Head of caudate nucleus (tissue), 42 donors: ENCODE data around the gene BAIAP2L1.
"Not testable (repeated sequence)": the region's sequence is repeated elsewhere in the genome, so short reads cannot be mapped to it uniquely, and the experiment has no call there.

Experiments used
- DNase-seq, 42 donors: peaks; one replicate each; pipeline versions ENCODE4 v3.0.0 to v3.0.0-alpha.2; 2020 to 2021; ENCODE audit warnings: mixed read lengths in 7 of 42
- intact Hi-C: fragments of 100-400 bp; cut with DNase I; formaldehyde crosslinking; loops from one replicate; pipeline ENCODE4 v1.15.0; 2022

Gene BAIAP2L1

DNA sequence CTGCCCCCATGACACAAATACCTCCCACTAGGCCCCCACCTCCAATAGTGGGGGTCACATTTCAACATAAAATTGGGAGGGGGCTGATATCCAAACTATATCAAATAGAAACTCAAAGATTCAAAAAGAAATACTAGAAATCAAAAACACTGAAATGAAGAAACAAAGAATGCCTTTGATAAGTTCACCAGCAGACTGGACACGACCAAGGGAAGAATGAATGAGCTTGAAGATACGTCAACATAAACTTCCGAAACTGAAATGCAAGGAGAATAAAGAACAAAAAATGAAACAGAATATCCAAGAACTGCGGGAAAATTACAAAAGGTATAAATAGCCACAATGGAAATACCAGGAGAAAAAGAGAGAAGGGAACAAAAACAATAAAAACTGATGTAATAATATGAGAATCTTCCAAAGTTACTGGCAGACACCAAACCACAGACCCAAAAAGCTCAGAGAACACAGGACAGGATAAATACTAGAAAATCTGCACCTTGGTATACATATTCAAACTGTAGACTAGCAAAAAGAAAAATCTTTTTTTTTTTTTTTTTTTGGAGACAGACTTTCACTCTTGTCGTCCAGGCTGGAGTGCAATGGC, 69.9 kb downstream of the BAIAP2L1 start:
- intact Hi-C loops = no loop called here

DNA sequence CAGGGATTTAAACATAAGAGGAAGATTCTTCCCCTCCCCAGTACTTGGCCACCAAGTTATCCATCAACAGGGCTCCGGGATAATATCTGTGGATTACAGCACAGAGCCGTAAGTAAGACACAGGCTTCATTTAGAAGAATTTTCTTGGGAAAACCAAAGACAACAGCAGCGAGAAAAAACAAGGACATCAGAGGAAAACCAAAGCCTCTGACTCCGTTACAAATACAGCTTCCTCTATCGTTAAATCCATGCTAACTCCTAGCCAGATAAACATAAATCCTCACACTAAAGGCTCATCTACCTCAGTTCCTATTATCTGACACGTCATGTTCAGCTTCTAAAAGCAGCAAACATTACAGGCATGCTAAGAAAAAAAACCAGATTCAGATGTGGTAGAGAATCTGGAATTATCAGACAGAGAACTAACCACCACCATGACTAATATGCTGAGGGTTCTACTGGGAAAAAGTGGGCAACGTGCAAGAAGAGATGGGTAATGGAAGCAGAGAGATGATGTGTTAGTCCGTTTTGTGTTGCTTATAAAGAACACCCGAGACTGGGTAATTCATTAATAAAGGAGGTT, 71.0 kb downstream of the BAIAP2L1 start:
- no peak for DNase-seq
- intact Hi-C loops = no loop called here

More for the DNA sequence above, 69.9 kb downstream of the BAIAP2L1 start:
- DNase-seq = peak in 1 of 42 donors; percentile 1

DNA sequence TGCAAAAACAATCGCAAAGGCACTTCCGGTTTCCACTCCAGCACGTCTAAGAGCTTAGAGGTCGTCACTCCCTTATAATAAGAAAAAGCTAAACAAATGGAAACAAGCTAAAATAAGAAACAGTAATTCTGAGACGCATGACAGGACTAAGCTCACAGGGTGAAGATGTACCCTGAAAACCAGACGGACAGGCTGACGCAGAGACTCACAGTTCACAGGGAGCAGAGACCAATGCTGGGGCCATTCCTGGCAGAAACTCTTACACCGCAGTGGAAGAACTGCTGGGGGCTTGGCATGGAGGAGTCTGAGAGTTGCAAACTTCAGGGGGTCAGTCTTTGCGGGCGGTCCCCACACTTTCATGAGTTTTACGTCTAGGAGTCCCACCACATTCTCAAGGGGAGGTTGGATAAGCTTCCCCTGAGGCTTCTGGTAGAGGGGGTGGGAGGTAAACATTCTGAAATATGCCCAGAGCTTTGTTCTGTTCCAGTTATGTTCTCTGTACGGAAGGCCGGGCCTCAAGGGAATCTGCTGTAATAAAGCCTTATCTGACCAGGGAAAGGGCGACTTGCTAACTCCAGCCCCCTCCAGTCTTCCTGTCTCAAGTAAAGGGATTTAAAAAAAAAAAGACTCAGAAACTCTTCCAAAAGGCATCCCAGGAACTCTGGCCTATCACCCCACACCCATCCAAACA, 71.6 kb downstream of the BAIAP2L1 start:
- intact Hi-C loops = no loop called here
- peak in 1 of 42 donors; percentile 9 for DNase-seq

- intact Hi-C loops = no loop called here
- DNase-seq = peak in 29 of 42 donors; percentile 7 to 80 (median 49)
Measured at GRCh38 chr7:98324782-98325181, 76.1 kb downstream of the BAIAP2L1 start.

- intact Hi-C loops = no loop called here
- peak in 7 of 42 donors; percentile 6 to 22 (median 15) for DNase-seq
Measured at GRCh38 chr7:98323597-98324322, 77.1 kb downstream of the BAIAP2L1 start.

GRCh38 chr7:98322331-98323270, 78.3 kb downstream of the BAIAP2L1 start:
- intact Hi-C loops = no loop called here
- DNase-seq = peak in 13 of 42 donors; percentile 1 to 56 (median 31)

GRCh38 chr7:98321301-98321700, 79.6 kb downstream of the BAIAP2L1 start:
- peak in 1 of 42 donors; percentile 17 for DNase-seq
- intact Hi-C loops = no loop called here

DNA sequence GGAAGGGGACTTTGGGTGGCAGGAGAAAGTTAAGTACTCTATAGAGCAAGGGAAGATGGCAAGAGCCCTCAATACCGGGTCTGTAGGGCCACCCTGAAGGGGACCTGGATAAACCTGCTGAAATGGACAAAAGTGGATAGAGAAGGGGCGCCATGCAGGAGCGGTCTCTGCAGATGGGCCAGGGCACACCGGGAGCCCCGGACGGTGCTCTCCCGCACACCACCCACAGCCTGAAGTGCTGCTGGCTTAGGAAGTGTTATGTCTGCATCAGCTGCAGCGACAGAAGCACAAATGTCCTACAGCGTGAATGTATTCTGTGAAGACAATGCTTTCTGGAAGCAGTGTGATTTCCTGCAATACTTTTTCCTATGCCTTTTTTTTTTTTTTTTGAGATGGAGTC, 81.7 kb downstream of the BAIAP2L1 start:
- intact Hi-C loops = no loop called here
- no peak for DNase-seq

GRCh38 chr7:98317366-98318040, 83.4 kb downstream of the BAIAP2L1 start:
- DNase-seq = peak in 1 of 42 donors; percentile 18
- intact Hi-C loops = no loop called here

DNA sequence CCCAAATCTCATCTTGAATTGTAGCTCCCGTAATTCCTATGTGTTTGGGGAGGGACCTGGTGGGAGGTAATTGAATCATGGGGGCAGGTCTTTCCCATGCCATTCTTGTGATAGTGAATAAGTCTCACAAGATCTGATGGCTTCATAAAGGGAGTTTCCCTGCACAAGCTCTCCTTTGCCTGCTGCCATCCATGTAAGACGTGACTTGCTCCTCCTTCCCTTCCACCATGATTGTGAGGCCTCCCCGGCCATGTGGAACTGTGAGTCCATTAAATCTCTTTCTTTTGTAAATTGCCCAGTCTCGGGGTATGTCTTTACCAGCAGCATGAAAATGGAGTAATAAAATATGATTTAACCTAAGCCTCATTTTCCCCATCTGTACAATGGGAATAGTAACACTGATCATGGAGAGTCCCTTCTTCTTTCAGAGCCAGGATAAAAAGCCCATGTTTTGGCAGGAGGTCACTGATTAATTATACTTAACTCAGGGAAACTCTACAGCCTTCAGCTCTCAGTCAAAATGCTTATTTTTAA, 84.8 kb downstream of the BAIAP2L1 start:
- intact Hi-C loops, DNase-seq: not testable (repeated sequence)

- intact Hi-C loops = no loop called here
- no peak for DNase-seq
Measured at GRCh38 chr7:98315318-98315993, 85.4 kb downstream of the BAIAP2L1 start.

DNA sequence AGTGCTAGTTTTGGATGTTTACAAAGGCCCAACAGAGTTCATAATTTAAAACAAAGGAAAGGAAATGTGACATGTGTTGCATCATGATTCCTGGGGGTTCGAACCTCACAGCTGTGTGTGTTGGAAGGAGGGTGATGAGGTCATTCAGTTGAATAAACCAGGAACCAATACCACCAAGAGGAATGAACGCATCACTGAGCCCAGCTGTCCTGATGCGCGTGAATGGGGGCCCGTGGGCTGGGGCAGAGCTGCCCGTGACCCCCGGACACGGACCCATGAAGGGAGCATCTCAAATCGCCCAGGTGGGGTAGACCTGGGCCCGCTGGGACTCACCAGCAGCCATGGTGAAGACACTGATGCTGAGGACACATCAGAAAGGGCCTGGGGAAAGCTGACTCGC, 86.4 kb downstream of the BAIAP2L1 start:
- peak in 1 of 42 donors; percentile 18 for DNase-seq
- intact Hi-C loops = no loop called here

- DNase-seq = no peak
- intact Hi-C loops = no loop called here
Measured at GRCh38 chr7:98312201-98312600, 88.7 kb downstream of the BAIAP2L1 start.

DNA sequence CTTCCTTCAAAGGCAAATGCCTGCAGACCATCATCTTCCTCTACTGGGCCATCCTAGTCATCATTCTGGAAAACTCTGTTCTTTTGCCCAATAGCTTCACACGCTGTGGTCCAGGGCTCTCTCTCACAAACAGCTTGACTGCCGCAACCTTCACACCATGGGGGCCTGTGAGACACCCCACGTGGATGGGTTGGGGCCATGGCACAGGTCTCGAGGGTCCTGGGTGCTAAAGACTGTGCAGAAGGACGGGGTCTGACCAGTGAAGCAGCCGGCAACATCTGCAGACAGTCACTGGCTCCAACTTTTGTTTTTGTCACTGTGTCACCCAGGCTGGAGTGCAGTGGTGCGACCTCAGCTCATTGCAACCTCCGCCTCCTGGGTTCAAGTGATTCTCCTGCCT, 91.3 kb downstream of the BAIAP2L1 start:
- no peak for DNase-seq
- intact Hi-C loops = no loop called here

DNA sequence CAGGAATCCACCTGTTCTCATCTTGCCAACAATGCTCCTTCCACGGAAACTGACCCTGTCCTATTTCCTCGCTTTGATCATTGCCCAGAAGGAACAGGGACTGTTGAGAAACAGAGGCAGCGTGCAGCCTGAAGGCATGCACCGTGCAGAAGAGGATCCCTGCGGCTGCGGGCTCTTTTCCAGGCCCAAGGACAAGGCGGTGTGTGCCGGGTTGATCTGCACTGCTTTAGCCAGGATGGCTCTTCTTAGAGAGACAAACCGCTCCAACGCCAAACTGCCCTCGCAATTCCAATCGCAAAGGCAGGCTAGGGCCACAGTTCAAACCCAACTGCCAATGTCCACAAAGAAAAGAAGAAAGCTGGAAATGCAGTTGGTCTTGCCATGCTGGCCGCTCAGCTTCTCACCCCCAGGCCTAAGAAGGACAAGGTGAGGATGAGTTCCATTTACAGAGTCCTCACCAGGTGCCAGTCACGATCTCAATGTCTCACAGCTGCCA, 92.9 kb downstream of the BAIAP2L1 start:
- intact Hi-C loops = no loop called here
- no peak for DNase-seq

DNA sequence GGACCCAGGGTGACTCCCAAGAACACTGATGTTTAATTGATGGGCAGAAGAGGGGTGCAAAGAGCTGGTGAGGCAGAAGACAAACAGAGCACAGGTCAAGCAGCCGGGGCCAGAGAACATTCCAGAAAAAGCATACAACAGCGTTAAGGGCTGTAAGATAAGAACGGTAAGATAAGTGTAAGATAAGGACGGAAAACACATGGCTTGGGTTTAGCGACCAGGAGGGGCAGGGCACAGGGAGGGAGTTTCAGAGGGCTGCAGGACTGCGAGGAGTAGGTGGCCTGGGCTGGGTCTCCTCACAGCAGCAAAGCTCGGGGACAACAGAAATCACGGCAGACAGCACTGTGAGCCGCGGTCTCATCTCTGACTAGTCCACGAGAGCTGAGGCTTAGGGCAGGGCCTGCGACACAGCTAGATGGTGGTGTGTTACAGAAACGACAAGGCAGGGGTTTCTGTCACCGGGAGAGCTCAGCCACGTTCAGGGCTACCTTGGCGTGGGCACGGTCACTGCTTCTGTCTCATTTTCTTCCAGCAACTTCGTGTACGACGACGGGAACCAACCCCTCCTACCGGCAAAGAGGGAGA, 94.8 kb downstream of the BAIAP2L1 start:
- no peak for DNase-seq
- intact Hi-C loops = no loop called here

GRCh38 chr7:98303906-98304305, 97.0 kb downstream of the BAIAP2L1 start:
- intact Hi-C loops = no loop called here
- DNase-seq = no peak
